ENCODE measurements around the gene MTMR3.

- no peak for TF ChIP-seq EZH2 (IDR thresholded peaks at IDR 0.05; ENCODE audit: insufficient read depth, poor library complexity, severe bottlenecking)
- TF ChIP-seq EZH2phosphoT487 (IDR thresholded peaks at IDR 0.05; ENCODE audit: insufficient read depth, low read depth): no peak
These were observed 161.4 kb downstream of the MTMR3 start for GRCh38 chr22:30044369-30044768.

Measured in GM23248 (cell line).